WTC11 (cell line): Measurements from ENCODE around the gene CFAP53.

Experiments used
- JUN ChIP-seq: sonication (generic); formaldehyde crosslinking; IDR thresholded peaks from 2 replicates; pipeline ENCODE4 v1.8.0; 2023; ENCODE audit warnings: mild to moderate bottlenecking, missing genetic modification reagents
- ZMAT4 ChIP-seq: fragments of 250-450 bp; sonication (Bioruptor Pico); IDR thresholded peaks from 2 replicates; pipeline ENCODE4 v1.9.0; 2021; ENCODE audit warnings: mild to moderate bottlenecking
- TF ChIP-seq, protein P1 (sequence below): sonication (generic); formaldehyde crosslinking; IDR thresholded peaks from 2 replicates; pipeline ENCODE4 v1.8.1; 2023; ENCODE audit warnings: mild to moderate bottlenecking, missing genetic modification reagents, moderate library complexity

DNA sequence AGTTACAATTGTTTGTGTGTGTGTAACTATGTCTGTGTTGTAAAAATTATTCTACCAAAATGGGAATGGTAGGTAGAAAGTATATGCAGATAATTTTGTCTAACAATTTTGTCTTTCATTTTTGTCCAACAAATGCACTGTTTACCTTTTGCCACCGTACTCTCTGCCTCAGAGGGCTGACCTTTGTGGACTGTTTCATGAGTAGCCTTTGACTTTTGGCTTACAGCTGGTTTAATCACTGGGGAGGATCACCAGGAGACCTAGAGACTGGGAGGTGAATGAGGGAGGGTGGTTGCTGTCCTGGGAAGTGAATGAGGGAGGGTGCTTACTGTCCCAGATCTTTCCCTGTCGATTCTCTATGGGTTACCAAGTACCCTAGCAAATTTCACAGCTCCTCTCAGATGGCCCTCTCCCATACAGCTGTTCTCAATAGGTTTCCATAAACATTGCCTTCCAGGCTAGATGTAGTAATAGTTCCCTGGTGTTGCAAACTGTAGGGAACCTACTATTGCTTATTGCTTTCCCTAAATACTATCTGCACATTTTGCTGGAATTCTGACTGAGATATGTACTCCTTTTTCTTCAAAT is 47.7 kb upstream of the CFAP53 start:
- TF ChIP-seq, protein P1, sequence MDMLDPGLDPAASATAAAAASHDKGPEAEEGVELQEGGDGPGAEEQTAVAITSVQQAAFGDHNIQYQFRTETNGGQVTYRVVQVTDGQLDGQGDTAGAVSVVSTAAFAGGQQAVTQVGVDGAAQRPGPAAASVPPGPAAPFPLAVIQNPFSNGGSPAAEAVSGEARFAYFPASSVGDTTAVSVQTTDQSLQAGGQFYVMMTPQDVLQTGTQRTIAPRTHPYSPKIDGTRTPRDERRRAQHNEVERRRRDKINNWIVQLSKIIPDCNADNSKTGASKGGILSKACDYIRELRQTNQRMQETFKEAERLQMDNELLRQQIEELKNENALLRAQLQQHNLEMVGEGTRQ (CRISPR knock-in tag), result no peak
- TF ChIP-seq ZMAT4 (CRISPR knock-in tag), result no peak
- TF ChIP-seq JUN (CRISPR knock-in tag), result no peak
